IMR-90 (cell line): ENCODE results near the gene SMIM5. TPM values are rescaled to one million over a fixed set of nuclear protein-coding genes. Genes with fewer than 3 reads are reported as not detected.

ENCODE experiments used
- ATAC-seq: fragments of 200-7000 bp; cut with Tn5 transposase; 2 replicates; pipeline ENCODE4 v1.9.1; 2020; ENCODE audit warnings: low read depth, mild to moderate bottlenecking, moderate library complexity
- BruUV-seq: library from RNA; stranded (reverse); fragments of 400-500 nt; replicated peaks from 2 replicates; lab custom pipeline; 2021; lab: Mats Ljungman, UMichigan
- CTCF ChIA-PET: fragments of 300-600 bp; formaldehyde crosslinking; extraction: SDS; loops from one replicate; lab custom pipeline; 2021; ENCODE audit warnings: antibody characterized with exemption; lab: Yijun Ruan, JAX
- POLR2A ChIA-PET: fragments of 300-600 bp; sonication (Branson Sonifier 250); formaldehyde crosslinking; loops from one replicate; lab custom pipeline; 2022; ENCODE audit warnings: antibody characterized with exemption; ENCODE audit not compliant: unreplicated experiment; lab: Charles Lee
- DNase-seq: peaks from one replicate; pipeline ENCODE4 v3.0.0; 2013
- H2AFZ ChIP-seq: replicated peaks from 2 replicates; pipeline ENCODE3; 2013; ENCODE audit warnings: low read length, mild to moderate bottlenecking; ENCODE audit not compliant: poor library complexity
- H2AK5ac ChIP-seq: 2 replicates; pipeline ENCODE4 v1.6.1; 2013; ENCODE audit warnings: low read depth, low read length, inconsistent platforms
- H2AK9ac ChIP-seq: replicated peaks from 2 replicates; pipeline ENCODE3; 2013; ENCODE audit warnings: mild to moderate bottlenecking, low read depth, low read length, moderate library complexity; ENCODE audit not compliant: poor library complexity
- H2BK120ac ChIP-seq: 2 replicates; pipeline ENCODE4 v1.6.1; 2013; ENCODE audit warnings: low read depth, low read length, inconsistent platforms
- H2BK15ac ChIP-seq: 3 replicates; pipeline ENCODE4 v1.6.1; 2013; ENCODE audit warnings: low read depth, low read length, inconsistent platforms
- H2BK20ac ChIP-seq: 2 replicates; pipeline ENCODE4 v1.6.1; 2013; ENCODE audit warnings: low read depth, mild to moderate bottlenecking, inconsistent platforms, low read length, moderate library complexity
- H2BK5ac ChIP-seq: 2 replicates; pipeline ENCODE4 v1.6.1; 2013; ENCODE audit warnings: mild to moderate bottlenecking, low read depth, low read length, inconsistent platforms; ENCODE audit not compliant: poor library complexity, severe bottlenecking
- H3K14ac ChIP-seq: replicated peaks from 2 replicates; pipeline ENCODE4 v1.6.1; 2013; ENCODE audit warnings: low read depth, low read length, inconsistent platforms
- H3K18ac ChIP-seq: 2 replicates; pipeline ENCODE4 v1.6.1; 2013; ENCODE audit warnings: low read depth, low read length, control low read depth
- H3K23ac ChIP-seq: 2 replicates; pipeline ENCODE4 v1.6.1; 2013; ENCODE audit warnings: low read depth, low read length, inconsistent platforms
- H3K27ac ChIP-seq: 2 replicates; pipeline ENCODE4 v1.5.1; 2013; ENCODE audit warnings: mild to moderate bottlenecking, control low read depth, low read length; ENCODE audit not compliant: insufficient read depth
- H3K27me3 ChIP-seq: 2 replicates; pipeline ENCODE4 v1.6.1; 2013; ENCODE audit warnings: low read length; ENCODE audit not compliant: control insufficient read depth, insufficient read depth
- H3K36me3 ChIP-seq: 2 replicates; pipeline ENCODE4 v1.6.1; 2013; ENCODE audit warnings: low read length, mixed read lengths; ENCODE audit not compliant: control insufficient read depth, insufficient read depth
- H3K4ac ChIP-seq: 2 replicates; pipeline ENCODE4 v1.6.1; 2013; ENCODE audit warnings: low read depth, low read length, inconsistent platforms
- H3K4me1 ChIP-seq: 2 replicates; pipeline ENCODE4 v1.6.1; 2013; ENCODE audit warnings: low read length, mixed read lengths; ENCODE audit not compliant: control insufficient read depth, insufficient read depth
- H3K4me2 ChIP-seq: 2 replicates; pipeline ENCODE4 v1.6.1; 2013; ENCODE audit warnings: low read depth, mild to moderate bottlenecking, control low read depth, low read length, moderate library complexity
- H3K4me3 ChIP-seq: 2 replicates; pipeline ENCODE4 v1.5.1; 2013; ENCODE audit warnings: low read depth, mild to moderate bottlenecking, control low read depth, low read length, moderate library complexity; ENCODE audit not compliant: insufficient read depth
- H3K56ac ChIP-seq: 2 replicates; pipeline ENCODE4 v1.6.1; 2013; ENCODE audit warnings: low read length, inconsistent platforms; ENCODE audit not compliant: insufficient read depth; ENCODE audit errors: extremely low read depth
- H3K79me1 ChIP-seq, 2 experiments: 2 replicates each; pipeline ENCODE4 v1.6.1; 2013; ENCODE audit warnings: low read length in 2 of 2, inconsistent platforms in 1 of 2, low read depth in 1 of 2
- H3K9ac ChIP-seq: 2 replicates; pipeline ENCODE4 v1.6.1; 2013; ENCODE audit warnings: low read depth, low read length, control low read depth
- H3K9me1 ChIP-seq: 2 replicates; pipeline ENCODE4 v1.6.1; 2013; ENCODE audit warnings: low read length, inconsistent platforms; ENCODE audit not compliant: insufficient read depth
- H3K9me3 ChIP-seq: 2 replicates; pipeline ENCODE4 v1.6.1; 2013; ENCODE audit warnings: low read length; ENCODE audit not compliant: control insufficient read depth, insufficient read depth
- H4K20me1 ChIP-seq: 2 replicates; pipeline ENCODE4 v1.6.1; 2013; ENCODE audit warnings: low read length, inconsistent platforms; ENCODE audit not compliant: insufficient read depth
- H4K5ac ChIP-seq: 2 replicates; pipeline ENCODE4 v1.6.1; 2013; ENCODE audit warnings: mild to moderate bottlenecking, low read depth, low read length, control low read depth
- H4K8ac ChIP-seq, 2 experiments: 2 replicates each; pipeline ENCODE4 v1.6.1; 2013; ENCODE audit warnings: low read depth in 2 of 2, low read length in 2 of 2, control low read depth in 1 of 2, inconsistent platforms in 1 of 2
- H4K91ac ChIP-seq: 2 replicates; pipeline ENCODE4 v1.6.1; 2013; ENCODE audit warnings: low read depth, low read length, inconsistent platforms; ENCODE audit not compliant: insufficient read depth
- BHLHE40 ChIP-seq: fragments of 150-350 bp; IDR thresholded peaks from 2 replicates; pipeline ENCODE4 v1.6.1; 2016; ENCODE audit warnings: mild to moderate bottlenecking, low read depth, low read length
- CEBPB ChIP-seq: IDR thresholded peaks from 2 replicates; pipeline ENCODE4 v1.6.1; 2012; ENCODE audit warnings: low read depth, low read length, improper control_type of control experiment
- CHD1 ChIP-seq: IDR thresholded peaks from 2 replicates; pipeline ENCODE4 v1.6.1; 2012; ENCODE audit warnings: low read depth, low read length, improper control_type of control experiment
- ELK1 ChIP-seq: fragments of 150-350 bp; IDR thresholded peaks from 2 replicates; pipeline ENCODE4 v1.6.1; 2016; ENCODE audit warnings: low read depth, mild to moderate bottlenecking, low read length, moderate library complexity, borderline replicate concordance
- FOS ChIP-seq: fragments of 150-350 bp; IDR thresholded peaks from 2 replicates; pipeline ENCODE4 v1.6.1; 2016; ENCODE audit warnings: low read depth, low read length
- MAFK ChIP-seq: IDR thresholded peaks from 2 replicates; pipeline ENCODE4 v1.6.1; 2012; ENCODE audit warnings: low read depth, low read length, improper control_type of control experiment
- POLR2A ChIP-seq: IDR thresholded peaks from 2 replicates; pipeline ENCODE4 v1.6.1; 2012; ENCODE audit warnings: mild to moderate bottlenecking, low read depth, low read length
- RAD21 ChIP-seq: IDR thresholded peaks from 2 replicates; pipeline ENCODE4 v1.6.1; 2012; ENCODE audit warnings: low read length, improper control_type of control experiment
- RFX5 ChIP-seq: IDR thresholded peaks from 2 replicates; pipeline ENCODE4 v1.8.0; 2012; ENCODE audit warnings: low read depth, mild to moderate bottlenecking, low read length, moderate library complexity
- SMC3 ChIP-seq: fragments of 150-350 bp; IDR thresholded peaks from 2 replicates; pipeline ENCODE4 v1.6.1; 2016; ENCODE audit warnings: low read depth, mild to moderate bottlenecking, antibody characterized with exemption, low read length, moderate library complexity
- WGBS, 2 experiments: methylation state at CpG; one replicate each; pipeline versions ENCODE4 v1.1.5 to v1.1.7; 2013; ENCODE audit warnings: missing lambda C conversion rate in 2 of 2; ENCODE audit not compliant: insufficient read length in 1 of 2; ENCODE audit errors: extremely low coverage in 2 of 2; 5-methylcytosine and 5-hydroxymethylcytosine counted together
- dilution Hi-C: fragments of 300-500 bp; cut with HindIII; formaldehyde crosslinking; loops from one replicate; pipeline ENCODE4 v1.14.3; 2018; ENCODE audit warnings: low sequenced_read_pairs; ENCODE audit not compliant: unreplicated experiment
- in situ Hi-C: fragments of 300-500 bp; cut with MboI; formaldehyde crosslinking; loops from 3 replicates; pipeline ENCODE4 v1.14.3; 2019; ENCODE audit warnings: low sequenced_read_pairs, inconsistent platforms, mixed read lengths
- intact Hi-C: fragments of 100-400 bp; cut with micrococcal nuclease; formaldehyde crosslinking; loops from 2 replicates; pipeline ENCODE4 v1.10.0; 2022
- polyA plus RNA-seq, 3 experiments: library from polyadenylated mRNA; depleted of rRNA; stranded (reverse); fragments of >200 nt; gene quantifications; 2 replicates each; pipeline ENCODE4 v1.2.3, GENCODE V29; 2012; ENCODE audit warnings: low replicate concordance in 1 of 3
- total RNA-seq: library from RNA; depleted of rRNA; stranded (reverse); fragments of >200 nt; gene quantifications from 2 replicates; pipeline ENCODE4 v1.2.3, GENCODE V29; 2012

SMIM5 gene
- total and polyA plus RNA-seq, 2 of the 4 experiments (the other 2 are of a cell fraction): not detected

GRCh38 chr17:75622076-75622475 is 11.2 kb upstream of the SMIM5 start:
- H3K4me2 ChIP-seq: no peak overlapping the region
- H4K20me1 ChIP-seq: no peaks in the 10 kb centered on the region; the same call in 1 of the 2 replicates
- peak; percentile 30 for ATAC-seq
- no peak overlapping the region for H2BK5ac ChIP-seq
- no peaks in the 10 kb centered on the region for H3K9me3 ChIP-seq
- in situ Hi-C loops: no loop called here
- no peak overlapping the region for H3K4ac ChIP-seq
- no peak overlapping the region for H3K18ac ChIP-seq
- no peak overlapping the region for H3K23ac ChIP-seq
- no peak overlapping the region for H2BK20ac ChIP-seq
- CTCF ChIA-PET: no interaction called here
- H4K8ac ChIP-seq: no peak overlapping the region
- peaks cover 9% of the 10 kb centered on the region; the same call in 1 of the 2 replicates for H3K27me3 ChIP-seq
- peaks cover 5% of the 10 kb centered on the region; the same call in 1 of the 2 replicates for H3K4me1 ChIP-seq
- H2BK15ac ChIP-seq: no peak overlapping the region
- H4K5ac ChIP-seq: no peak overlapping the region
- H2BK120ac ChIP-seq: no peak overlapping the region
- DNase-seq: peak; percentile 3
- TF ChIP-seq RFX5 (no peak), BHLHE40 (no peak), MAFK (no peak), CEBPB (no peak), SMC3 (no peak), FOS (no peak), POLR2A (no peak), CHD1 (no peak), RAD21 (no peak), ELK1 (no peak)
- H2AFZ ChIP-seq: no peak overlapping the region
- H2AK5ac ChIP-seq: no peak overlapping the region
- POLR2A ChIA-PET: no interaction called here
- BruUV-seq: no TSS peak
- H4K91ac ChIP-seq: no peak overlapping the region
- H3K14ac ChIP-seq: no peak overlapping the region
- H2AK9ac ChIP-seq: no peak overlapping the region
- intact Hi-C loops: no loop called here
- no peak overlapping the region for H3K4me3 ChIP-seq
- 12% methylated on average over 5 of the region's 8 CpGs; no CpG with 5 or more reads in 1 of the 2 experiments for WGBS, 2 experiments
- H3K9ac ChIP-seq: no peak overlapping the region
- dilution Hi-C loops: no loop called here
- no peak overlapping the region for H3K27ac ChIP-seq
- no peak overlapping the region for H3K56ac ChIP-seq
- no peaks in the 10 kb centered on the region for H3K36me3 ChIP-seq
- H3K9me1 ChIP-seq: no peaks in the 10 kb centered on the region
- H3K79me1 ChIP-seq: no peaks in the 10 kb centered on the region
